ENCODE measurements around the gene JPH4. TPM values are rescaled to one million over a fixed set of nuclear protein-coding genes. Genes with fewer than 3 reads are reported as not detected.

The JPH4 gene
- polyA plus RNA-seq, 4 donors, result 9.5 to 11.6 (median 10.7) TPM

DNA sequence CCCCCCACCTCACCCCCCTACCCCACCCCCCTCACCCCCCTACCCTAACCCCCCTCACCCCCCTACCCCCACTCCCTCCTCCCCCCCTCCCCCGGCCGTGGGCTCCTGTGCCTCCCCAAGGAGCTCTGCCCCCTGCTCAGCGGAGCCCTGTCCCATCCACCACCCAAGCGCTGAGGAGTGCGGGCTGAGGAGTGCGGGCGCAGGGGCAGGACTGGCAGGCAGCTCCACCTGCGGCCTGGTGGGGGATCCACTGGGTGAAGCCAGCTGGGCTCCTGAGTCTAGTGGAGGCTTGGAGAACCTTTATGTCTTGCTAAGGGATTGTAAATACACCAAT lies 2.3 kb upstream of the JPH4 start:
- no peak for DNase-seq (ENCODE audit: low read depth in 4 of 4, low spot score in 3 of 4)

DNA sequence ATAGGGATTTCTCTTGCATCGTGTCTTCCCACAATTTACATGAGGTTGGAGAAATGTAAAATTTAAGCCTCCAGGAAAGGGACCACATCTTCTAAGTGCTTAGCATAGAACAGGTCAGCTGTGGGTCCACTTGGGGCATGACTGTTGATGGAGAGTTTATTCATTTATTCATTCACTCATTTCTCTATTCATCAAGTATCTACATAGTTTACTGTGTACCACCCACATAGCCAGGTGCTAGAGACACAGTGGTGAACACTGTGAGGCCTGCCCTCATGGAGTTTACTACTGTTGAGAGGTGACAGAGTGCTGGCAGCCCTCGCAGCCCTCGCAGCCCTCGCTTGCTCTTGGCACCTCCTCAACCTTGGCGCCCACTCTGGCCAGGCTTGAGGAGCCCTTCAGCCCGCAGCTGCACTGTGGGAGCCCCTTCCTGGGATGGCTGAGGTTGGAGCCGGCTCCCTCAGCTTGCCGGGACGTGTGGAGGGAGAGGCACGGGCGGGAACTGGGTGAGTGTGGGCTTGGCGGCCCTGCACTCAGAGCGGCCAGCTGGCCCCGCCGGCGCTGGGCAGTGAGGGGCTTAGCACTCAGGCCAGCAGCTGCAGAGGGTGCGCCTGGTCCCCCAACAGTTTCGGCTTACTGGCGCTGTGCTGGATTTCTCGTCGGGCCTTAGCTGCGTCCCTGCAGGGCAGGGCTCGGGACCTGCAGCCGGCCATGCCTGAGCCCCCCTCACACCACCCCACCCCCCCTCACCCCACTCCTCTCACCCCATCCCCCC lies 1.7 kb upstream of the JPH4 start:
- DNase-seq (ENCODE audit: low read depth in 4 of 4, low spot score in 3 of 4), result no peak

DNA sequence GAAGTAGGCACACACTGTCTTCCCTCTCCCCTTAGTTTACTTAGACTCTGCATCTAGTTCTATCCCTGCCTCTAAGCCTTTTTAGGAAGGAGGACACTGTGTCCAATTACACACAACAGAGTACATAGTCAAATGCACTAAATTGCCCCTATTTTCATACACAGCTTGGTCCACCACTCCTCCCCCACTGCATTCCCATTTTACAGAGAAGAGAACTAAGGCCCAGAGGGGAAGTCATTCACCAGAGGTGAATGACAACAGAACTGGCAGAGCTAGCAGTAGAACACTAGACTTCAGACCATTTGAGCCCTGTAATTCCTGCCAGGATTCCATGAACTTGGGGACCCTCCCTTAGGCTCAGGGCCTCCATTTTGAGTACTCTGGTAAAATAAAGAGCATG lies 1.1 kb upstream of the JPH4 start:
- DNase-seq (ENCODE audit: low read depth in 4 of 4, low spot score in 3 of 4), result no peak

DNA sequence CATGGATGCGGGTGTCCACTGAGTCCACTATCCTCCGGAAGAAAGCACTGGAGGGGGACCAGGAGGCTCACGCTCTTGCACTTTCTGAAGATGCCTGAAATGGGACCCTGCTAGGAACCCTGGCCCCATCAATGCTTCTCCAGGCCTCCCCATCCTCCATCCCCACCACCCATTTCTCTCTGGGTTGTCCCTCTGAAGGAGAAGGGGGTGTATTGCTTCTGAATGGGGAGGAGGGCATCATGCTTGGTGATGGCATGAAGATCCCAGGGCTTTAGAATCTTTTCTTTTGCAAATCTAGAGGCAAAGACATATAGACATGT lies 681 bp upstream of the JPH4 start:
- DNase-seq (ENCODE audit: low read depth in 4 of 4, low spot score in 3 of 4), result no peak

DNA sequence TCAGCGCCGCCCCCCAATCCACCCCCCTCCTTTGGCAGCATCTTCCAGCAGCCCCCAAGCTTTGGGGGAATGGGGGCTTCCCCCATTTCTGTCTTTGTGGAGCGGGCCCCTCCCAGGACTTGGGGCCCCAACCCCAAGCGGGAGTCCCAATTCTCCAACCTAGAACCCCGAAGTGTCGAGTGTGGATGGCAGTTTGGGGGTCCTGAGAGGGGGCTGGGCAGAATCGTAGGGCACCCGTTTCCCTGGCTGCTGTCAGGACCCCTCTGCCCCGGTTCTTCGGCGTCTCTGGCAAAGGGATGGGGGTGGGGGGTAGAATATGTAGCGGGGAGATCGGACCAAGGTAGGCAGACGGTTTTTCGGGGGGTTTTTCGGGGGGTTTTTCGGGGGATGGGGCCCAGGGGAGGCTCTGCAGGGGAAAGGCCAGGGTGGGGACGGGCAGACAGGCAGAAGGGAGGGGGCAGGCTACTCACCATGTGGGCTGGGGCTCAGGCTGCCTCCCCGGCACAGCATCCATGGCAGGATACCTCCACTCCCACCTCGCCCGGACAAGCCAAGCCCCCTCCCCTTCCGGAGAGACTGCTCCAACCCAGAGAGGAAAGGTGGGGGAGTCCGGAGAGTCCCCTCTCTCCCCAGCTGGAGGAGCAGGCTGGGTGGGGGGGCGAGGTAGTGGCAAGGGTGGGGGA lies 739 bp downstream of the JPH4 start:
- DNase-seq (ENCODE audit: low read depth in 4 of 4, low spot score in 3 of 4), result no peak

DNA sequence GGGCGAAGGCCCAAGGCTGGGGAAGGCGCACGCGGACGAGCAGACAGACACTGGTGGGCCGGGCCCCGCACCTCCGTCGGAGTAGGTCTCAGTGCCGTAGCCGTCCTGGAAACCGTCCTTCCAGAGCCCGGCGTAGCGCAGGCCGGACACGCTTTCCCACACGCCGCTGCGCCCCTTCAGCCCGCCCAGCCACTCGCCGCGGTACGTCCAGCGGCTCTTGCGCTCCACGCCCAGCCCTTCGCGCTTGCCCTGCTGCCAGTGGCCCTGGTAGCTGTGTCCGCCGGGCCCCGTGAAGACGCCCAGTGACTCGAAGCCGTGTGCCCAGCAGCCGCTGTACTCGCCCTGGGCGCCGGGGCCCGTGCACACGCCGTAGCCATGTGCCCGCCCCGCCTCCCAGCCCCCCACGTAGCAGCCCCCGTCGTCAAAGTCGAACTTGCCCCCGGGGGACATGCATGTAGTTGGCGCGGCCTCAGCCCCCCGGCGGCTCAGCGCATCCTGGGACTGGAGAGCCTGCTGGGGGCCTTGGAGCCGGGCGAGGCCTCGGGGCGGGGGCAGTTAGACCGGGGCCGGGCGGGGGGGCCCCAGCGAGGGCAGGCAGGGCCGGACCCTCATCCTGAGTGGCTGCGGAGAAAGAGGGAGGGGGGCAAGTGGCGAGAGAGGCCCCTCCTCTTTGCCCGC lies 1.4 kb downstream of the JPH4 start:
- DNase-seq (ENCODE audit: low read depth in 4 of 4, low spot score in 3 of 4), result no peak

DNA sequence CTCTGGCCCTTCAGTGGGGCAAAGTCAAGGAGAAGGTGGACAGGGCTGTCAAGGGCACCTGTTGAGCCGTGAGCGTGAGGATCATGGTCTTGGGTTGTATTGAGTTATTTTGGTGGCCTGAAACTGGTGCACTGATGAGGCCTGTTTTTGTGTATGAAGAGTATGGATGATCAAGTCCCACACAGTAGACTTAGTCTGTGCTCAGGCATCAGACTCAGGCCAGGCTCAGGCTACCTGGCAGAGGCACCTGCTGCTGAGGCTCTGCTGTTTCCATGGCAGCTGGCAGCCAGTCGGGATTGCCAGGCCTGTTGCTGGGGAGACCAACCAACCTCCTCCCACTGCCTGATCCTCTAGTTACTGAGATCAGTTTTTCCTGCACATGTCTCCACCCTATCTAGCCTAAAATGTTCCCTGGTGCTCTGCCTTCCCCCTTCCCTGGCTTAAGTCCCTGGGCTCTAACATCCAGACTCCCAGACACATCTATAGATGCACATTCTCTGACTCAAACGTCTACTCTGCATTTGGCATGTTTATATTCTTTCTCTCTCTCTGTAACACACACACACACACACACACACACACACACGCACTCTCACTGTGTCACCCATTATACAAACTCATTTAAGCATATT lies 5.1 kb downstream of the JPH4 start:
- no peak for DNase-seq (ENCODE audit: low read depth in 4 of 4, low spot score in 3 of 4)

DNA sequence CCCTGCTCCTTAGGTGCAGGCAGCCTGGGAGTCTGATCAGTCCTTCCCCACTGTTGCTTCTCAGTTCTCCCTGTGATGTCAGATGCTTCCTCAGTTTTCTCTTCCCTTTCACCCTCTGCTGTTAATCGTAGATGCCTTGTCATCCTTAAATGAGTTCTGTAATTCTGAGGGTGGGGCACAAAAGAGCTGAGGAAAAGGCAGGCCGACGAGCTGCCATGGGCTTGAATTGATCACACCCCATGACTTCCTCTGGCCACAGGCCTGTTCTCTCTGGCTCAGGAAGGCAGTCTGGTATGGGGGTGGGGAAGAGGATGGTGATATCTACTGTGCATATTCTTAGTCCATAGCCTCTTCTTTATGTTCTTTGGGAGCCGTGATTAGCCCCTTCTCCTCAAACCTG lies 5.8 kb downstream of the JPH4 start:
- DNase-seq (ENCODE audit: low read depth in 4 of 4, low spot score in 3 of 4), result no peak

DNA sequence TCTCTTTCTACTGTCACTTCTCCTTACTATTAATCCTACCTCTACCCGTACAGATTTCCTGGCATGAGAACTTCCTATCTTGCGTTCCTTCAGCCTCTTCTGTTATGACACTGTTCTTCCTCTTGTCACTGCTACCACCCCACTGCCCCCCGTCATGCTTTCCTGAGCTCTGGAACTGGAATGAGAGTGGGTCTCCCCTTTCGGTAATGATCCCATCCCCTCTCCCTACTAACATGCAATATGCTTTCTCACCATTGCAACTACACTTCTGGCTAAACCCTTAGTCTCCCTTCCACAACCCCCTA lies 6.1 kb downstream of the JPH4 start:
- DNase-seq (ENCODE audit: low read depth in 4 of 4, low spot score in 3 of 4), result no peak

DNA sequence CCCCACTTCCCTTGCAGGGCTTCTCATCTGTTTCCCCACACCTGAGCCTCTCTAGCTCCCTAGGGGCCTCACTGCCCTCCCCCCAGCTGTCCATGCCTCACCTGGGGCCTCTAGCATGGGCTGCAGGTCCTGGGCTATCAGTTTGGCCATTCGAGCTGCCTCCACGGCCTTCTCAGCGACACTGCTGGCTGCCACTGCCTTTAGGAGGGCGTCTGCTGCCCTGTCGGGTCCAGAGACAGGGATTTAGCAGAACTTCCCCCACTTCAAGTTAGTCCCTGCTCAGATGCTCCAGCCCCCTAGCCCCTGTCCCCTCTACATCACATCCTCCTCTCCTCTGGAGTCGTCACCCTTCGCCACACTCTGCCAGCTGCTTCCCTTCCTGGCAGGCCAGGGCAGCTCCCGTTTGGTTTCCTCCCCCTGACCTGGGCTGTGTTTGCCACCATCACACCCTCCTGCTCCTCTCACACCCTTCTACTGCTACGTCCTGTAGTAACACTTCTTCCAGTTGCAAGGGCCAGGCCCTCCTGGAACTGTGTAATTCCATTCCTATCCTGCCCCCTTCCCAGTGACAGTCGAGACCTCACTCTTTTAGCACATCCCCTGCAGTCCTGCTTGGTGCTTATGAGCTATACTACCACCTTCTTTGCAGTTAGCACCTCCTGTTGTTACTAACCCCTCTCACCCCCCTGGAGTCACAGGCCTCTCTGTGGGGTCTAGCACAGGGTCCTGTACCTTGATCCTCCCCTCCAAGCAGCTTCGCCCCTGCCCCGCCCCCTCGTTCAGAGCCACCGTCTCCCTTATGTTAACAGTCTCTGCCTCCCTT lies 6.7 kb downstream of the JPH4 start:
- no peak for DNase-seq (ENCODE audit: low read depth in 4 of 4, low spot score in 3 of 4)

DNA sequence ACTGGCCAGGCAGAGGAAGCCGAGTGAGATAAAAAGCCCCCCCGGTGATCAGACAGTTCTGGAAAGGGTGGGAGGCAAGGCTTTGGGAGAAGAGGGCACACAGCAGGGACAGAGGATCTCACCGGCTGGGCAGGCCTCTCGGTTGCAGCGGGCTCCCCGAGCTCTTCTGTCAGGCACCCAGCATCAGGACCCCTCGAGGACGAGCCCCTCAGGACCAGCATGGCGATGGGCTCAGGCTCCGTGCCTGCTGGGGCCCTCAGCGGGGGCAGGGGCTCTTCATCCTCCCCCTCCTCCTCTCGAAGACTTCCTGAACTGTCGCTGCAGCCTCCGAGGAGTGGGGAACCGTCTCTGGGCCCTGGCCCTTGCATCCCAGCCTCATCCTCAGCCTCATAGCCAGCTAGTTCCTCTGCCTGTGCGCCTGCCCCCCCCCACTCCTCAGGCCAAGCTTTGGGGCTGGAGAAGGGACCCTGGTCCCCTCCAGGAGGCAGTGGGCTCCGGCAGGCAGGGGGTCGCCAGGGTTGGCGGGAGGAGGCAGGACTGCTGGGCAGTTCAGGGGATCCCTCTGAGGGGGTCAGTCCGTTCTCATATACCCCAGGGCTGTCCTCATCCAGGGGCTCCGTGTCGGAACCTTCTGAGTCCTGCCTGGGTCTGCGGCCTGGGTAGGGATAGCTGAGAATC lies 7.6 kb downstream of the JPH4 start:
- no peak for DNase-seq (ENCODE audit: low read depth in 4 of 4, low spot score in 3 of 4)

DNA sequence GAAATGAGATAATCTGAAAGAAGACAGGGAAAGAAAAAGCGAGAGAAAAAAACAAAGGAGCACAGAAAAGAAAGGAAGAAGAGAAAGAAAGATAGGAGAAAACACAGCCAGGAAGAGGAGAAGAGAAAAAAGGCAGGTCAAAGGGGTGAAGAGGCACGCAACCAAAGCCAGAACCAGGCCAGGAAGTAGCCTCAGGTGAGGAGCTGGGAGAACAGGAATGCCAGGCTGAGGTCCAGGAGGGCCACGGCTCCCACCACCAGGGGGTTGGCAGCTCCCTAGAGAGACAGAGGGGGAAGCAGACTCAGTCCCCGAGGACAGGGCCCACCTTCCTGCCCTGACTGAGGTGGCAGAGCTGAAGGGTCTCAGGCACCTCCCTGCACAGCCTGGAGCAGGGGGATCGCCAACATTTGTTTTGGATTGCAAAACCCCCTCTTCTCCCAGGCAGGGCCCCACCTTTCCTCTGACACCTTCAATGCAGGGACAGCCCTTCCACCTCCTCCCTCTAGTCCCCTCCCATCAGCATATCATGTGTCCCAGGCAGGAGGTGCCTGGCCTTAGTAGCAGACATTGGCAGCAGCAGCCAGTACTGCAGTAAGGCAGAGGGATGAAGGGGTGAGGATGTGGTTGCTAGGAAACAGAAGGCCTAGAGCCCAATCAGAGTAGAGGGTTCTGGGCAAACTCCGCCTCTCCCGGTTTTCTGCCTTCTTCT lies 9.0 kb downstream of the JPH4 start:
- no peak for DNase-seq (ENCODE audit: low read depth in 4 of 4, low spot score in 3 of 4)

DNA sequence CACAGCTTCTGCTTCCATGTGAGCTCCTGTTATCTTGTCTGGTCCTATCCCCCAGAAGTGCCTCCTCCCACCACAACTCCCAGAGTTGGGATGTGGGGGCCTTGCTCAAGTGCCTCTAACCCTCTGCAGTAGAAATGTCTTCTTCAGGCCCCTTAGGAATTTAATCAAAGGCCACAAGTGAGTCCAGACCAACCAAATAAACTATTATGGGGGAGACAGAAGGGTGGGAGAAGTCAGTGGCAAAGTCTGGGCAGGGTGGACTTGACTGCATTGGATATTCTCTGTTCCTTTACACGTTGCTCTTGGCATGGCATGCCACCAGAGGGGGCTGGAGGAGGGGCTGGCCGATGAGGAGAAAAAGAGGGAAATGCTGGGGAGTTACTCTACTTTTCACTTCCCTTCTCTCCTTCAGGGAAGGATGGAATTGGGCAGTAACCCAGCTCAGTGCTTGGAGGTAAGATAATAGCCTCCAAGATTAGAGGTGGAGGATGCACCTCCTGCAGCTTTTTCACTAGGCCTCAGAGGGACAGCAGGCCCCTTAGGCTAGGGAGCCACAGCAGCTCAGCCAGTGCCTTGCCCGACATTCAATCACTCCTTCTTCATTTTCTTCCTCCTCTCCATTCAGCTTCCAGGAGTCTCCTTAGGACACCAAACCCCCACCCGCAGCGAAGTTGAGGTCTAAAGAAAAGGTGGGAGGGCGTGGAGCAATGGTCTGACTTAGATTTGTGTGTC lies 9.8 kb downstream of the JPH4 start:
- DNase-seq (ENCODE audit: low read depth in 4 of 4, low spot score in 3 of 4), result no peak

DNA sequence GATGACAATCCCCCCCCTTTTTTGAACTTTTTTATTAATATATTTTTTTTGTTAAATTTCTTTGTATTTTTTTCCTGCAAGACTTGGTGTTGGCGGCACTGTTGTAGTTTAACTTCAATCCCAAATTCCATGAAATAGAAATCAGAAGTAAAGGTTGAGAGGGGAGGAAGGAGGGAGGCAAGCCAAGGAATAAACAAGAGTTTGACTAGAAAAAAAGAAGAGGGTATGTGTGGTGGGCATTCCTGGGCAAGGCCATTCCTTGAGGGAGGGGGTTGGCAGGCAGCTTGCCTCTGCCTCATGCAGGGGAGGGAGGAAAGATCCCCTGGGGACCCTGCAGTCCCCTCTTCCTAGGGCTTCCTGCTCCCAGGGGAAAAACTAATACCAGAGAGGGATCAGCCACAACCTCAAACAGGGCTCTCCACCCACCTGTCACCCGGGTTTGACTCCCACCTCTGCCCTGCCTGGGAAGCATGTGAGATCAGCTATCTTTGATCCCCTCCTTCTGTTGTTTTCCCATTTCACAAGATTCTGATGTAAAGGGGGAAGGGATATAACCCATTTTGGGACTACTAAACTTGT lies 10.5 kb downstream of the JPH4 start:
- no peak for DNase-seq (ENCODE audit: low read depth in 4 of 4, low spot score in 3 of 4)

DNA sequence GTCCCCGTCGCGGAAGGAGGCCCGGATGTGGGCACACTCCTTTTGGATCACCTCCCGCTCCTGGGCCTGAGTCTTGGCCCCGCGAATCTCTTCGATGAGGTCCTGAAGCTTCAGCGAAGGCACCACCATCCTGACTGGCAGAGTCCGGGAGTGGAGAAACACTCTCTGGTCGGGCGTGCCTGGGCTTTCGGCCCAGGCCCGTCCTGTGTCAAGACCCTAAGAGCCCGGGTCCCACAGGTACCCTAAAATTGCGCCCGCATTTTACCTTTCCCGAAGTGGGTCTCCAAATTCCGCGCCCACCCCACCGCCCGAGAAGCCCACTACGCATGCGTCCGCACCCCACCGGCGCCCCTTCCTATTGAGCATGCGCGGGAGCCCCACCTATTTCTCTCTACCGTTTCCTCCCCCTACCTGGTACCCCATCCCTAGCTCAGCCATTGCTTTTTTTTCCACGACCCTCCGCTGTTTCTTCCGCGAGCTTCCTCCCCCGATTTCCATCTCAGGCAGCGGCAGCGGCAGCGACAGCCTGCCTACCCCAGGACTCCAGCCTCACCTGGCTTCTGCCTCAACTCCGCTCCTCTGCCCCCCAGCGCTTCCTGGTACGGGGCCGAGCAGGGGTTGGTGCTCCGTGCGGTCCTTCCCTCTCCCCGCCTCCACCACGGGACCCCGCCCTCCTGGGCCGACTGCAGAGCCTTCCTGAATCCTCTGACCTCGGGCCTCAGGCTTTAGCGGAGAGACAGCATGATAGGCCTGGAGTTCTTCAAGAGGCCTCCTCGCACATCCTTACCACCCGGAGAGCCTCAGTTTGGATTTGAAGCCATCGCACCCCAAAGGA lies 11.2 kb downstream of the JPH4 start, which contains the start of gene AP1G2:
AP1G2 (minus strand) TSS at position 606 of the 835 bp plus-strand sequence; CDS start at position 129, 477 bp downstream.
- peak in 2 of 4 donors; percentile 63 to 70 for DNase-seq (ENCODE audit: low read depth in 4 of 4, low spot score in 3 of 4)

DNA sequence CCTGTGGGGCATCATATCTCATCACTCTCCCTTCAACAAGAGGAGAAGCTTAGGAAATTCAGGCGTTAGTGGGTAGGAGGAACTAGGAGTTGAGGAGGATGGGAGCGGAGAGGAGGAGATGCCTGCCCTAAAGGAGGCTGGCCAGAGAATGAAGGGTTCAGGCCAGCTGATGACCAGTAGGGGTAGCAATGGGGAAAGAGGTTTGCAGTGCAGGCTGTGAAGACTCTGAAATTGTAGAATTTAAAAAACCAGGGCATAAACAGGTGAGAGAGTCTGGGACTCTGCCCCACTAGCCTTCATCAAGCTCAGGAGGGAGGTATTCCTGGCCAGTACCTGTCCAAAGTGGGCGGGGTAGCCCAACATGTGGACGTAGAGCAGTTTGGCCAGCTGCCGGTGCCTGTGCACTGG lies 11.8 kb downstream of the JPH4 start:
- no peak for DNase-seq (ENCODE audit: low read depth in 4 of 4, low spot score in 3 of 4)

DNA sequence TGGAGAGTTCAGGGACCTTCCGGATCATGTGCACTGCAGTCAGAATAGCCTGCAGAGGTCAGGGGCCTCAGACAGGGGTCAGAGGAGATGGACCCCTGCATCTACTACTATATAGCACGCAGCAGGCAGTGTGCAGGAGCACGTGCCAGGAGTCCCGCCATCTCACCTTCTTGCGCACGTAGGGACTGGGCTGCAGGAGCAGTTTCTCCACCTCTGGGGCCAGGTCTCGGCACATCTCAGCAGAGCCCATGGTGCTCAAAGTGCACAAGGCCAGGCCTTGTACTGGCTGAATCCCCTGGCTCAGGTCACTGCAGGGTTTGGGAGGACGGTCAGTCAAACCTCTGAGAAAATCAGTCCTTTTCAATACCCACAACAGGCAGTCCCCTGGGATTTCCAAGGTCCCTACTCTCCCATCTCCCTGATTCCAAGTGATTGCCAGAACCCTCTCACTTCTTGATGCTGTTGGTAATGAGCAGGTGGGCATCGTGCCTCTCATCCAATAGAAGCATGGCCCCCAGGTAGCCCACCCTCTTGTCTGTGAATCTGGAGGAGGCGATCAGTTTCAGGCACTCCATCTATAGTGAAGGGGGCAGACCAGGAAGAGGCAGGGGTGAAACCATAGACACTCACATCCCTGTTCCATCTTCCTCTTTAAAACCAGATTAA lies 12.3 kb downstream of the JPH4 start:
- no peak for DNase-seq (ENCODE audit: low read depth in 4 of 4, low spot score in 3 of 4)

Measured in right renal pelvis (tissue), 4 donors.